ENCODE measurements around the gene FAM184A.
"Not testable (repeated sequence)": the region's sequence is repeated elsewhere in the genome, so short reads cannot be mapped to it uniquely, and the experiment has no call there.

The FAM184A gene

GRCh38 chr6:119052987-119053386 is 25.5 kb downstream of the FAM184A start:
- no peak for DNase-seq

GRCh38 chr6:119052292-119052889 is 26.1 kb downstream of the FAM184A start:
- peak in 1 of 2 donors; percentile 13 for DNase-seq

DNA sequence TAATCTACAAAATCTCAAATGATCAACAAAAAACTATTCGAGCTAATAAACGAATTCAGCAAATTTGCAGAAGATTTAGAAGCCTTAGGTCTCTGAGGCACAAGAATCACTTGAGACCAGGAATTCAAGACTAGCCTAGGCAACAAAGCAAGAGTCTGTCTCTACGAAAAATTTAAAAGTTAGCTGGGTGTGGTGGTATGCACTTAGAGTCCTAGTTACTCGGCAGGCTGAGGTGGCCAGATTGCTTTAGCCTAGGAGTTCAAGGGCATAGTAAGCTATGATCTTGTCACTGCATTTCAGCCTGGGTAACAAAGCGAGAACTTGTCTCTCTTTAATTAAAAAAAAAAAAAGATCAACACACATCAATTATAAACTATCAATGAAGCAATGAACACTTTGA is 34.2 kb downstream of the FAM184A start:
- DNase-seq = no peak

GRCh38 chr6:119043783-119044182 is 34.7 kb downstream of the FAM184A start:
- no peak for DNase-seq

DNA sequence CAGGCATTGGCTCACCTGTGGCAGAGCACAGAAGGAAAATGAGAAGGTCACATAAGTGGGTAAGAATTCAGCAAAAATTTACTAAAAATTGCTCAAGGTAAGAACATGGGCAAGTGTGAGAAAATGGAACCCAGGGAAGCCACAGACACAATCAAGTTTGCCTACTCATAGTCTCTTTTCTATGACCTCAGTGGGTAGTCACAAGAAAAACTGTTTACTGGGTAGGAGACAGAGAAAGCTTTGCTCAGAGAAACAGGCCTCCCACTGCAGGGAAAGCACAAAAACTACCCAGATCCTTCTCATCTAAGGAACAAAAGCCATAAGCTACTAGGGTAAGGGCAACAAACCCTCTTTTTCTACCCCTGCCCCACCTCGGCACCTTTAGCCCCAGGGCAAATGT is 35.2 kb downstream of the FAM184A start:
- no peak for DNase-seq

DNA sequence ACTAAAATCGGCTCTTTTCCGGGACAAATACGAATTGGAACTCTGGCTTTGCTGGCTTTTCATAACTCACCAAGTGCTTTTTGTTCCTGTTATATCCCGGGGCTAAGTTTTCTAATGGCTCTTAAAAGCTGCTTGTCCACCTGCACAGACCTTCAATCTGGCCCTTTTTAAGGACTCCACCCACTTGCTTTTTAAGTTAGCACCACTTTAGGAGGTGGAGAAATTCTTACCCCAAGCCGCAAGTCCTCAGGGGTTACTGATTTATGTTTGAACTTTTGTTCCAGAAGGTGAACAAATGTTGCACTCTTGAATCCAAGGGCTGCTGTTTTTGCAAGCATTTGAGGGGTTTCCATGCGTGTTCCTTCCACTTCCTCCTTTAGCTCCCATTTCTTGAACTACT is 37.8 kb downstream of the FAM184A start:
- no peak for DNase-seq

- no peak for DNase-seq
Observed at GRCh38 chr6:119040229-119040628, 38.2 kb downstream of the FAM184A start.

GRCh38 chr6:119037941-119038623 is 40.4 kb downstream of the FAM184A start:
- no peak for DNase-seq

DNA sequence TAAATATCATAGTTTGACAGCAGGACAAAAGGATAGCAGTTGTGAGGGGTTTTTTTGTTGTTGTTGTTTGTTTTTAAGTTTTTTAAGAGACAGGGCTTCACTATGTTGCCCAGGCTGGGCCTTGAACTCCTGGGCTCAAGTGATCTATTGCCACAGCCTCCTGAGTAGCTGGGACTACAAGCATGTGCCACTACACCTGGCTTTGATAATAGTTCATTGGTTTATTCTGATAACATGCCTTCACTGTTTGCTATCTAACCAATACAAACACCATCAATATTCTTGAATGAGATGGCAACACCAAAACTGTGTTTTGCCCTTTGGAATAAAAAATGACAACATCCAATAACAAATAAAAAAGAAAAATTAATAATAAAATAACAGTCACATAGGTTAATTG is 41.2 kb downstream of the FAM184A start:
- no peak for DNase-seq

DNA sequence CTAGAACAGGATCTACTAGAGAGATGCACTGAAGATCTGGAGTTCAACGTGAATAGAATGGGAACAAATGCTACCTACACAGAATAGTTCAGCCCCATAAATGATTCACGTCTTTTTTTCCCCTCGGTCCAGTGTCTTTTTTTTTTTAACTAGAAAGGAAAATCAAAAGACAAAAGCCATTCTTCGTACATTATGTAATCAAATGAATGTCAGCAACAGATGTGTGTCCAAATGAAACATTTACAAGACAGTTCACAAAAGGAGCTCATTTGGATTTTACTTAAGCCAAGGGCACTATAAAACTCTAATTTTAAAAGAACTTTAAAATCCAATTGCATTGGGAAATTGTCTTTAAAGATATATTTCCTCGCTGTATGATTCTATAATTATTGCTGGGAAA is 42.4 kb downstream of the FAM184A start:
- no peak for DNase-seq

DNA sequence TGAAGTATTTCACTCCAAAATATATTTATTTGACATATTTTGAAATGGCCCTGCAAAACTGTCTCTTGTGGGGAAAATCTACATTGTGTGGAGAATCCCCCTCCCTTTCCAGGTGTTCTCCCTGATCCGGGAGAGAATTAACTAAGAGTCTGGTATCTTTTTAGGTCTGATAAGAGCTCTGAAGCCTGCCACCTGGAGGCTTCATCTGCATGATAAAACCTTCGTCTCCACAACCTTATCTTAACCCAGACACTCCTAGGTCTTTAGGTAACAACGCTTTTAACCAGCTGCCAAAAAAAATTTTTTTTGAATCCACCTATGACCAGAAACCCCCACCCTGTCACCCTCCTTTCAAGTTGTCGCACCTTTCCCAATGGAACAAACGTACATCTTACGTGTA is 43.0 kb downstream of the FAM184A start:
- no peak for DNase-seq

DNA sequence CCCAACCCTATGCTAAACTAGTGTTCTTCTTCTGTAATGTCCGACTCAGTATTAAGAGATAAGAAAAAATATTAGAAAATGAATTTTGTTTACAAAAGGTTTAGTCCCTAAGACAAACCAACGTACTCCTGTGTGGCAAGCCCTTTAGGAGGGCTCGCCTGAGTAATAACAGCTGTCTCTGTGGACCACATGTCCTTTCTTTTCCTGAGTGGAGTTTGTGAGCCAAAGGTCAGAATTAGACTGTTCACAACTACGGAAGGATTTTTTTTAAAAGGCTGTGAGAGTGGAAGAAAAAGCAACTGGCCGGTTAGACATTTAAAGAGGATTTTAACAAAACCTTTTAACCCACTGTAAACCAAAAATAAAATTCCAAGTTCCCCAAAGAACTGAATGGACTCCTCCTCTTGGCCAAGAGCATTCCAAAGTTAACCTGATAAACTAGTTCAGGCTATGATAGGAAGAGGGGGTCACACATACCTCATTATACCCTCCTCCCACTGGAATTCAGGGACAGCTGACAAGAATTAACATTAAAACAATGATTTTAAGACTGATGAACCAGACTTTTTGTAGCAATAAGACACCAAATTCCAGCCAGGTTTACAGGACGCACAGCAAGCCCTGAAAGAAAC is 43.5 kb downstream of the FAM184A start:
- DNase-seq = no peak

DNA sequence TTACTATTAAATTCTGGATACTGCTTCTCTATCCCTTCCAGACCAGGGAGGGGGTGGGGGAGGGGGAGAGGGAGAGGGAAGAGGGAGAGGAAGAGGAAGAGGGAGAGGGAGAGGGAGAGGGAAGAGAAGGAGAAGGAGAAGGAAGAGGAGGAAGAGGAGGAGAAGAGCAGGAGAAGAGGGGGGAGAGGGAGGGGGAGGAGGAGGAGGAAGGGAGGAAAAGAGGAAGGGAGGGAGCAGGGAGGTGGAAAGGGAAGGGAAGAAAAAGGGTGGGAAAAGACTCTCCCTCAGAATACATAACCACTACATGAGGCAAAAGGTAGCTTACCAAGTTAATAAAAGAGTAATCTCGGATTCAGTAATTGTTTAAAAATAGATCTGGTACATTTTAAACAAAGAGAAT is 46.0 kb downstream of the FAM184A start:
- DNase-seq = no peak

- DNase-seq = no peak
Observed at GRCh38 chr6:119030759-119031158, 47.7 kb downstream of the FAM184A start.

GRCh38 chr6:119028091-119028490 is 50.4 kb downstream of the FAM184A start:
- no peak for DNase-seq

GRCh38 chr6:119027465-119027864 is 51.0 kb downstream of the FAM184A start:
- no peak for DNase-seq

GRCh38 chr6:119026822-119027221 is 51.6 kb downstream of the FAM184A start:
- no peak for DNase-seq

DNA sequence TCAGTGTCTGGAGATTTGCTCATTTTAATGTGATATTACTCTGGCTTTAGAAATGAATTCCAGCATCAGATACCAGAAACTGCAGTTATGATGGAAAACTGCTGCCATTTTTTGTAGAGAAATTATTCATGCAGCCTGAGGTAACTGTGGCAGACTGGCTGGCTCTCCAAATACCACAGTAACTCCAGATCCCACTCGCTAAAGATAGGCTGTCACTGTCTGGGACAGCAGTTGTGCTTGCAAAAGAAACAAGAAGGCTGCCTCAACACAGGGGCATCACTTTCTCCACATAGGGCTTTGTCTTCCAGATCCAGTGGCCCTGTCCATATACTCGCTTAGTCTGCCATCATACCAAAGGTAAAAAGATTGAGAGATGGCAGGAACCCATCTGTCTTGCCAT is 52.7 kb downstream of the FAM184A start:
- DNase-seq = no peak

DNA sequence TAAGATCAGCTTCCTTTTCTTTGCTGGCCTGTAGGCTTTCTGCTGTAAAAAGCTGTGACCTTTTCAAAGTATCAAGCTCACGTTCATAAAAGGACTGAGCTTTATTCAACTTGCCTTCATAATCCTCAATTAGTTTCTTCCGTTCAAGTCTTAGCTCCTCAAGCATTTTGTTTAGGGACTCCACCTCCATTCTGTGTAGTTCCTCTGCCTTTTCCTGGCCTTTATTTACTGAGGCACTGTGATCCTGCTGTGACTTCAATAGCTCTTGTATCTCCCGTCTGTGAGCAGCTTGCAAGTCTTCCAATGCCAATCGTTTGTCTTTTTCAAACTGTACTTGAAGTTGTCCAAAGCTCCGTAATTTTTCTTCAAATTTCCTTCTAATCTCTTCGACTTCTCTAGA is 54.4 kb downstream of the FAM184A start:
- DNase-seq = no peak

DNA sequence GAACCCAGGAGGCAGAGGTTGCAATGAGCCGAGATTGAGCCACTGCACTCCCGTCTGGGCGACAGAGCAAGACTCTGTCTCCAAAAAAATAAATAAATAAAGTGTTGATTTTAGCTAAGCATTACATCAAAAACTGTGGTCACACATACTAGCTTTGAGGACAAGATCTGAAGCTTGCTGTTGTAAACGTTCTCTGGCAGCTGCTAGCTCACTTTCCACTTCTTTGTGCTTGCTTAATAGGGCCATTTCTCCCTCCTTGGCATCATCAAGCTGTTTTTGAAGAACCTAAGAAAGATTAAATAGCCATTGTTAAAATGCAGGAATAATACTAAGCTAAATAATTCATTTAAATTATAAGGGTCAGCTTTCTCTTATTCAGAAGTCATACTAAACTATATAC is 55.7 kb downstream of the FAM184A start:
- no peak for DNase-seq

- no peak for DNase-seq
Observed at GRCh38 chr6:119020597-119021561, 57.6 kb downstream of the FAM184A start.

GRCh38 chr6:119015165-119015564 is 63.3 kb downstream of the FAM184A start:
- not testable (repeated sequence) for DNase-seq

- DNase-seq = no peak
Observed at GRCh38 chr6:119012521-119012920, 65.9 kb downstream of the FAM184A start.

Measured in CD4-positive, alpha-beta T cell treated with Interferon alpha-2 for 1 hour (primary cell).